Measurements from ENCODE around the gene GRM7.

Gene GRM7

GRCh38 chr3:7209098-7209497 lies 348.2 kb downstream of the GRM7 start:
- H3K4me3 ChIP-seq (ENCODE audit: low read length) = no peak overlapping the region
- TF ChIP-seq, protein P1, sequence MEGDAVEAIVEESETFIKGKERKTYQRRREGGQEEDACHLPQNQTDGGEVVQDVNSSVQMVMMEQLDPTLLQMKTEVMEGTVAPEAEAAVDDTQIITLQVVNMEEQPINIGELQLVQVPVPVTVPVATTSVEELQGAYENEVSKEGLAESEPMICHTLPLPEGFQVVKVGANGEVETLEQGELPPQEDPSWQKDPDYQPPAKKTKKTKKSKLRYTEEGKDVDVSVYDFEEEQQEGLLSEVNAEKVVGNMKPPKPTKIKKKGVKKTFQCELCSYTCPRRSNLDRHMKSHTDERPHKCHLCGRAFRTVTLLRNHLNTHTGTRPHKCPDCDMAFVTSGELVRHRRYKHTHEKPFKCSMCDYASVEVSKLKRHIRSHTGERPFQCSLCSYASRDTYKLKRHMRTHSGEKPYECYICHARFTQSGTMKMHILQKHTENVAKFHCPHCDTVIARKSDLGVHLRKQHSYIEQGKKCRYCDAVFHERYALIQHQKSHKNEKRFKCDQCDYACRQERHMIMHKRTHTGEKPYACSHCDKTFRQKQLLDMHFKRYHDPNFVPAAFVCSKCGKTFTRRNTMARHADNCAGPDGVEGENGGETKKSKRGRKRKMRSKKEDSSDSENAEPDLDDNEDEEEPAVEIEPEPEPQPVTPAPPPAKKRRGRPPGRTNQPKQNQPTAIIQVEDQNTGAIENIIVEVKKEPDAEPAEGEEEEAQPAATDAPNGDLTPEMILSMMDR (conservative IDR thresholded peaks at IDR 0.05; ENCODE audit: low read length) = no peak
- DNase-seq (ENCODE audit: low read depth) = no peak

GRCh38 chr3:7211740-7212139 lies 350.8 kb downstream of the GRM7 start:
- H3K4me3 ChIP-seq (ENCODE audit: low read length) = no peak overlapping the region
- DNase-seq (ENCODE audit: low read depth) = no peak
- TF ChIP-seq, protein P1 (conservative IDR thresholded peaks at IDR 0.05; ENCODE audit: low read length) = no peak

DNA sequence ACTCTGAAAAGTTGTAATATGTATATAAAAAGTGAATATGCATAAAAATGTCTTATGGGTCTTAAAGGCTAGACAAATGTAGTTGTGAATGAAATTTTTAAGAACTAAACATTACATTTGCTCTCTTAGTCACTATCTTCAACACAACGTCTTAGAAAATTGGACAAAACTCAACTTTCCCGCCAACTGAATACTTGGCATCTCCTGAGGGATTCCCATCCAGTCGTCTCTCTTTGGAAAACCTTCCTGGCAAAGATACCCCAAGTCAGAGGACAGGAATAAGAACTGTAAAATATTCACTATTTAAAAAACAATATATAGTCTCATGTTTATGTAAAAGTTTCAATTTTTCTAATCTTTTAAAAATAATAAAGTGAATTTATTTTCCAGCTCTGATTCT lies 354.8 kb downstream of the GRM7 start:
- no peak for DNase-seq (ENCODE audit: low read depth)
- no peak overlapping the region for H3K4me3 ChIP-seq (ENCODE audit: low read length)
- TF ChIP-seq, protein P1 (conservative IDR thresholded peaks at IDR 0.05; ENCODE audit: low read length) = no peak

DNA sequence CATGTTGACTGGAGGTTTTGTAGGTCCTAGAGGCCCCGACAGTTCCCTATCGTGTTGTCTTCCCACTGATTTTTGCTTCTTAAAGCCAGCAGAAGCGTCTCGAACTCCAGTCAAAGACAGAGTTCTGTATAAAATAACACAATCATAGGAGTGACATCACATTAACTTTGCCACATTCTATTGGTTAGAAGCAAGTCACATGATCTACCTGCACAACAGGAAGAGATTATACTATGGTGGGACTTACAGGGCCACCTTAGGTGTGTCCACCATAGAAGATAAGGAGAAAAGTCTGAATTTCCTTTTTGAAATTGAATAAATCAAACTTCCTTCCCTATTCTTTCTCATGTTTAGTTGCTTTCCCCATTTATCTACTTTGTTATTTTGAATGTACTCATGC lies 365.5 kb downstream of the GRM7 start:
- TF ChIP-seq, protein P1 (conservative IDR thresholded peaks at IDR 0.05; ENCODE audit: low read length) = no peak
- no peak for DNase-seq (ENCODE audit: low read depth)
- no peak overlapping the region for H3K4me3 ChIP-seq (ENCODE audit: low read length)

- TF ChIP-seq, protein P1 (conservative IDR thresholded peaks at IDR 0.05; ENCODE audit: low read length) = no peak
- DNase-seq (ENCODE audit: low read depth) = no peak
Measured at GRCh38 chr3:7238565-7239295, 377.8 kb downstream of the GRM7 start.

GRCh38 chr3:7241584-7242302 lies 380.8 kb downstream of the GRM7 start:
- no peak overlapping the region for H3K4me3 ChIP-seq (ENCODE audit: low read length)
- TF ChIP-seq, protein P1 (conservative IDR thresholded peaks at IDR 0.05; ENCODE audit: low read length) = no peak
- no peak for DNase-seq (ENCODE audit: low read depth)

More at GRCh38 chr3:7238565-7239295, 377.8 kb downstream of the GRM7 start:
- no peak overlapping the region for H3K4me3 ChIP-seq (ENCODE audit: low read length)

GRCh38 chr3:7242303-7242635 lies 381.4 kb downstream of the GRM7 start:
- TF ChIP-seq, protein P1 (conservative IDR thresholded peaks at IDR 0.05; ENCODE audit: low read length) = no peak
- DNase-seq (ENCODE audit: low read depth) = no peak

More at GRCh38 chr3:7242303-7242635, 381.4 kb downstream of the GRM7 start:
- H3K4me3 ChIP-seq (ENCODE audit: low read length) = no peak overlapping the region
